Ovary (tissue), 9 donors: Measurements from ENCODE around the gene BTBD9. TPM values are rescaled to one million over a fixed set of nuclear protein-coding genes. Genes with fewer than 3 reads are reported as not detected.

Experiments
- DNase-seq, 5 donors: peaks; one replicate each; pipeline ENCODE4 v3.0.0-alpha.2; 2019 to 2020
- H3K27ac ChIP-seq, 2 donors: fragments of 200-600 bp; one replicate each; pipeline versions ENCODE4 v1.5.1 to v1.8.0; 2019 to 2022
- H3K27me3 ChIP-seq: fragments of 200-600 bp; one replicate; pipeline ENCODE4 v1.8.0; 2022
- H3K36me3 ChIP-seq: fragments of 200-600 bp; sonication (generic); one replicate; pipeline ENCODE4 v1.5.1; 2019
- H3K4me1 ChIP-seq: one replicate; pipeline ENCODE4 v1.8.1; 2013; ENCODE audit warnings: mild to moderate bottlenecking, moderate library complexity; ENCODE audit not compliant: insufficient read depth
- H3K4me3 ChIP-seq: fragments of 200-600 bp; sonication (generic); one replicate; pipeline ENCODE4 v1.5.1; 2017
- H3K9me3 ChIP-seq, 2 donors: fragments of 200-600 bp in 1 of 2; sonication (generic) in 1 of 2; one replicate each; pipeline versions ENCODE4 v1.5.1 to v1.8.1; 2013 to 2019; ENCODE audit warnings: mild to moderate bottlenecking in 1 of 2, moderate library complexity in 1 of 2
- EP300 ChIP-seq: sonication (generic); formaldehyde crosslinking; IDR thresholded peaks from one replicate; pipeline ENCODE4 v1.6.1; 2017; ENCODE audit warnings: antibody characterized with exemption
- POLR2A ChIP-seq: fragments of 450-650 bp; IDR thresholded peaks from one replicate; pipeline ENCODE4 v1.6.1; 2017; ENCODE audit warnings: antibody characterized with exemption, mild to moderate bottlenecking, moderate library complexity
- WGBS, 3 donors: extraction: QIAGEN DNeasy Blood & Tissue Kit in 1 of 3; methylation state at CpG; one replicate each; pipeline versions ENCODE4 v1.1.5 to v1.1.7; 2013 to 2017; 5-methylcytosine and 5-hydroxymethylcytosine counted together
- intact Hi-C, 4 donors: fragments of 100-400 bp; cut with DNase I; formaldehyde crosslinking; loops; one replicate each; pipeline versions ENCODE4 v1.11.0 to v1.15.1; 2022 to 2023
- polyA plus RNA-seq, 2 donors: library from polyadenylated mRNA; stranded (reverse); fragments of 200-250 nt in 1 of 2; fragments of 350-450 nt in 1 of 2; fragmentation: Illumina TruSeq in 1 of 2; extraction: RNeasy Lipid Tissue Mini Kit (QIAGEN cat#74804) in 1 of 2; gene quantifications; one replicate each; pipeline ENCODE4 v1.2.3, GENCODE V29; 2013 to 2014
- total RNA-seq, 7 donors: library from RNA; depleted of rRNA in 2 of 7; stranded (reverse); fragments of >200 nt in 2 of 7; fragmentation: NEBNext Ultra II Directional in 3 of 7; extraction: Animal tissue kit (Norgen Biotek cat#: 25700) in 3 of 7; gene quantifications; one replicate each; pipeline versions ENCODE4 v1.1.0 to v1.2.4, GENCODE V29; 2016 to 2023
- TF ChIP-seq, protein P1 (sequence below), 3 donors: fragments of 450-650 bp in 2 of 3; fragments of 200-600 bp in 1 of 3; IDR thresholded peaks; one replicate each; pipeline versions ENCODE4 v1.5.1 to v1.8.0; 2016 to 2022; ENCODE audit warnings: antibody characterized with exemption in 3 of 3, mild to moderate bottlenecking in 1 of 3
- donor health status: DM: no; HTN: no; CAD: no; lungs with moderate emphysema.
- donor health status: DM: no; HTN: no; CAD: no.
- donor health status: Bipolar disorder and iron deficiency.
- donor health status: DM: yes; HTN: yes; CAD: no.
- donor health status: DM: no; HTN: no; CAD: no.
- donor health status: DM: yes; HTN: yes; CAD: no.

The BTBD9 gene
- total and polyA plus RNA-seq, 9 donors: 7.2 to 28.8 (median 21.0) TPM

DNA sequence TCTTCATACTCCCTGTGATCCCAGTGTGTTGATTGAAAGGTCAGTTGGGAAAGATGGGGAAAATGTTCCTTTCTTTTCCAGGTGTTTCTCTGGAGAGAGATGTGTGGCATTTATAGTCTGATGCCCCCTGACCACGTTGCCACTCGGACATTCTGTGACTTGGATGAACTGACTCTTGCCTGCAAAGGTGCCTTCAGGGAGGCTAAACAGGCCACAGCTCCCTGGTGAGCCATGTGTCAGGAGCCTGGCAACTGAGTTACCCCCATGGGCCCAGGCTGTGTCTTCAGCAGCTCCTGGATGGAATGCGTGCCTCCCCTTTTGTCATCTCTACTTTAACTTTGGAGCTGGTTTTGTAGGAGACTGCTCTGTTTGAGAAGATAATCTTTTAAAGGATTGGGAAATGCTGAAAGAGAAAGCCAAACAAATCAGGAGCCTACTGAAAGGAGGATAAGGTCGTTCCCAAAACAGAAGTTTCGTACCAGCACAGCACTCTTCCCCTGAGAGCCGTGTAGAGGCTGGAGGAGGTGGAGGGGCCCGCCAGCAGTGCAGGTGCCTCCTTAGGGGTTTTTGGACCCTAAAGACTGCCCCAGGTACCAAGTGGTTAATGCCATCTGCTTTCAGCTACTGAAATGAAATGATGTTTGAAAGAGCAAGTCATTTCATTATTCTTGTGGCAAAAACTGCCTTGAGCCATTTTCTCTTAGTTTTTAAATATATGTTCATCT is 497.4 kb downstream of the BTBD9 start:
- no peak for DNase-seq
- no peaks in the 10 kb centered on the region for H3K27me3 ChIP-seq
- peaks cover 2% of the 10 kb centered on the region for H3K4me1 ChIP-seq
- no peaks in the 10 kb centered on the region for H3K9me3 ChIP-seq
- WGBS, 3 donors: 68 to 79% (median 76%) methylated on average over 7 of the region's 7 CpGs
- TF ChIP-seq POLR2A (no peak), EP300 (no peak)
- TF ChIP-seq, protein P1, sequence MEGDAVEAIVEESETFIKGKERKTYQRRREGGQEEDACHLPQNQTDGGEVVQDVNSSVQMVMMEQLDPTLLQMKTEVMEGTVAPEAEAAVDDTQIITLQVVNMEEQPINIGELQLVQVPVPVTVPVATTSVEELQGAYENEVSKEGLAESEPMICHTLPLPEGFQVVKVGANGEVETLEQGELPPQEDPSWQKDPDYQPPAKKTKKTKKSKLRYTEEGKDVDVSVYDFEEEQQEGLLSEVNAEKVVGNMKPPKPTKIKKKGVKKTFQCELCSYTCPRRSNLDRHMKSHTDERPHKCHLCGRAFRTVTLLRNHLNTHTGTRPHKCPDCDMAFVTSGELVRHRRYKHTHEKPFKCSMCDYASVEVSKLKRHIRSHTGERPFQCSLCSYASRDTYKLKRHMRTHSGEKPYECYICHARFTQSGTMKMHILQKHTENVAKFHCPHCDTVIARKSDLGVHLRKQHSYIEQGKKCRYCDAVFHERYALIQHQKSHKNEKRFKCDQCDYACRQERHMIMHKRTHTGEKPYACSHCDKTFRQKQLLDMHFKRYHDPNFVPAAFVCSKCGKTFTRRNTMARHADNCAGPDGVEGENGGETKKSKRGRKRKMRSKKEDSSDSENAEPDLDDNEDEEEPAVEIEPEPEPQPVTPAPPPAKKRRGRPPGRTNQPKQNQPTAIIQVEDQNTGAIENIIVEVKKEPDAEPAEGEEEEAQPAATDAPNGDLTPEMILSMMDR (IDR thresholded peaks at IDR 0.05): no peak
- H3K4me3 ChIP-seq: no peak overlapping the region
- no peak overlapping the region for H3K27ac ChIP-seq
- intact Hi-C loops: no loop called here
- no peaks in the 10 kb centered on the region for H3K36me3 ChIP-seq

DNA sequence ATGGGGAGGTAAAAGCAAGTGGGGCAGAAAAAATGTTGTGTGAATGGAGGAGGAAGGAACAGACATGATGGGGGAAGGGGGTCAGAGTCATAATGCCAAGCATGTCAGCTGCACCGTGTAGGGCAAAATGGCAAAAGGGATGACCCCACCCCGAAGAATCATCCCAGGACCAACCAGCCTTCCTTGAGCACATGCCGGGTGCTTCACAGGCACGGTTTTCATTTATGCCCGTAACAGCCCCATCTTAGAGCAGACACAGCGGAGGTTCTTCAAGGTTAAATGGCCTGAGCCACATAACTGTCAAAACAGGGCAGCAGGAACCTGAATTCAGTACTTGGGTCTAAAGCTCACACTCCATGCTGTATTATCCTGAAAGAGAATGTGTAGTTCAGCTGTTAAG is 498.0 kb downstream of the BTBD9 start:
- H3K9me3 ChIP-seq: no peaks in the 10 kb centered on the region
- H3K27ac ChIP-seq: no peak overlapping the region
- H3K27me3 ChIP-seq: no peaks in the 10 kb centered on the region
- H3K4me3 ChIP-seq: no peak overlapping the region
- no peak for DNase-seq
- no peaks in the 10 kb centered on the region for H3K36me3 ChIP-seq
- peaks cover 2% of the 10 kb centered on the region for H3K4me1 ChIP-seq
- no peak for TF ChIP-seq EP300
- TF ChIP-seq, protein P1 (IDR thresholded peaks at IDR 0.05): no peak
- TF ChIP-seq POLR2A: no peak
- WGBS, 3 donors: 92 to 98% (median 94%) methylated on average over 6 of the region's 6 CpGs
- intact Hi-C loops: no loop called here

DNA sequence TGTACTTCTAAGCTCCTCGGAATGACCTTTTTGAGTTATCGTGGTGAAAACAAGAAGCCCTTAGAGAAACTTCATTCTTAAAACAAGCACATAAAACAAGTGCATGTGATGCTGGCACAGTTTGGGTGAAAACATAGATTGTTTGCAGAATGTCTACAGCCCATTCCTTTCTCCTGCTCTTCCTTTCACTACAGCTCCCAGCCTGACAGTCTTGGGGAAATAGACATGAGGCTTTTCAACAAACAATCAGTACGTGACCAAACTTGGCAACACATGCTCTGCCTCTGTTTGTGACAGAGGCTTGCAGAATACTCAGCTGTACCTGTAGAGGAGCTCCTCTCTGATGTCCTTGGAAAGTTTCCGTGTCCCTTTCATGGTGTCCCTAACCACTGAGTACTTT is 498.6 kb downstream of the BTBD9 start:
- no peak for TF ChIP-seq POLR2A
- TF ChIP-seq, protein P1 (IDR thresholded peaks at IDR 0.05): no peak
- TF ChIP-seq EP300: no peak
- DNase-seq: no peak
- H3K27ac ChIP-seq: no peak overlapping the region
- H3K4me1 ChIP-seq: peaks cover 2% of the 10 kb centered on the region
- H3K36me3 ChIP-seq: no peaks in the 10 kb centered on the region
- intact Hi-C loops: no loop called here
- no peak overlapping the region for H3K4me3 ChIP-seq
- H3K9me3 ChIP-seq: no peaks in the 10 kb centered on the region
- WGBS, 3 donors: 40 to 68% (median 48%) methylated on average over 4 of the region's 4 CpGs
- H3K27me3 ChIP-seq: no peaks in the 10 kb centered on the region

DNA sequence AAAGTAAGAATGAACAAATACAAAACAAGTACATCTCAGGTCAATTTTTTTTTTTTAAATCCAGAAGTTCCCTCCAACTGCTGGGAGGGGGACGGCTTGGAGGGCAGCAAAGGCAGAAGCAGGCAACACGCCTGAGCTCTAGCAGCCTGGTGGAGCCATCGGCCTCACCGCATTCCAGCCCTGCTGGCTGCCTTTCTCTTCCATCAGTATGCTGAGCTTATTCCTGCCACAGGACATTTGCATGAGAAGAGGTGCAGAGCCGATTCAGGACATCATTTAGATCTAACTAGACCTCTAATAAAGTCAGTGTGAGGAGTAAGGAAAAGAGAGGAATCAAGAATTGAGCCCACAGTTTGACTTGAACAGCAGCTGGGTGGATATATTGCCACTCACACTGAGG is 501.4 kb downstream of the BTBD9 start:
- Histone ChIP-seq H3K27ac (no peak overlapping the region), H3K36me3 (no peaks in the 10 kb centered on the region), H3K27me3 (no peaks in the 10 kb centered on the region), H3K9me3 (no peaks in the 10 kb centered on the region), H3K4me1 (peaks cover 2% of the 10 kb centered on the region), H3K4me3 (no peak overlapping the region)
- intact Hi-C loops: no loop called here
- WGBS, 3 donors: 90 to 97% (median 93%) methylated on average over 5 of the region's 5 CpGs
- DNase-seq: no peak
- TF ChIP-seq POLR2A (no peak), EP300 (no peak)

DNA sequence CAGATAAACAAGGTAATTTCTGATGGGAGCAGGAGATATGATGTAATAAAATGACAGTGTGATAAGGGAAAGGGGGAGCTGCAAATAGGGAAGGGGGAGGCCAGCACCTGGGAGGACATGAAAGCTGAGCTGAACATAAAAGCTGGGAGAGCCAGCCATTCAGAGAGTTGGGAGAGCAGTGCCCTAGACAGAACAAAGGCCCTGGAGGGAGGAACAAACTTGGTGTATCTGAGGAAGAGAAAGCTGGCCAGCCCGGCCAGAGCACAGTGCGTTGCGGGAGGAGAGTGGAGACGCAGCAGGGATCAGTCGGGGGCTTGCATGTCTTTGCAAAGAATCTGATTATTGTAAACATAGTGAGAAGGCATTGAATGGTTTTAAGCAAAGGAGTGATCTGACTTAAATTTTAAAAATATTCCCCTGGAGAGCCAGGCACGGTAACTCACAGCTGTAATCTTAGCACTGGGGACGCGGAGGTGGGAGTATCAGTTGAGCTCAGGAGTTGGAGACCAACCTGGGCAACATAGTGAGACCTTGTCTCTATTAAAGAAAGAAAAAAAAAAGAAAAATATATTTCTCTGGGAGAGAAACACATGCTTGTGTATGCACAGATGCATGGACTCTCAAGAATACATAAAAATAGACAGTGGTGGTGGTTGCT is 502.0 kb downstream of the BTBD9 start:
- TF ChIP-seq EP300: no peak
- TF ChIP-seq, protein P1 (IDR thresholded peaks at IDR 0.05): no peak
- Histone ChIP-seq H3K4me1 (peaks cover 2% of the 10 kb centered on the region), H3K27ac (no peak overlapping the region), H3K9me3 (no peaks in the 10 kb centered on the region), H3K36me3 (no peaks in the 10 kb centered on the region), H3K4me3 (no peak overlapping the region), H3K27me3 (no peaks in the 10 kb centered on the region)
- no peak for DNase-seq
- intact Hi-C loops: no loop called here
- 82 to 92% (median 88%) methylated on average over 8 of the region's 8 CpGs for WGBS, 3 donors
